ENCODE results near the gene UBE2F. TPM values are rescaled to one million over a fixed set of nuclear protein-coding genes. Genes with fewer than 3 reads are reported as not detected.
A peak's percentile ranks its signal among the peaks of the same experiment; 100 is the strongest.
"Not testable (repeated sequence)": the region's sequence is repeated elsewhere in the genome, so short reads cannot be mapped to it uniquely, and the experiment has no call there.

The UBE2F gene
- polyA plus RNA-seq, 3 donors: 40.1 to 44.0 (median 41.0) TPM

DNA sequence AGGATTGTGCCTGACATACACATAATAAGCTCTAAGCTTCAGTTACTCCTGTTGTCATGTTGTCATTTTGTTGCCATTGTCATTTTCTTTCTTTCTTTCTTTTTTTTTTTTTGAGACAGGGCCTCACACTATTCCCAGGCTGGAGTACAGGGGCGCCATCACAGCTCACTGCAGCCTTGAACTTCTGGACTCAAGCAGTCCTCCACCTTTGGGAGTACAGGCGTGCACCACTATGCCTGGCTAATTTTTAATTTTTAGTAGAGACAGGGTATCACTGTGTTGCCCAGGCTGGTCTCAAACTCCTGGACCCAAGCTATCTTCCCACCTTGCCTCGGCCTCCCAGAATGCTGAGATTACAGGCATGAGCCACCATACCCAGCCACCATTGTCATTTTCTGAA, 63.0 kb downstream of the UBE2F start:
- no peak for DNase-seq (ENCODE audit: extremely low read depth in 1 of 11, low read depth in 9 of 11, low spot score in 4 of 11)

DNA sequence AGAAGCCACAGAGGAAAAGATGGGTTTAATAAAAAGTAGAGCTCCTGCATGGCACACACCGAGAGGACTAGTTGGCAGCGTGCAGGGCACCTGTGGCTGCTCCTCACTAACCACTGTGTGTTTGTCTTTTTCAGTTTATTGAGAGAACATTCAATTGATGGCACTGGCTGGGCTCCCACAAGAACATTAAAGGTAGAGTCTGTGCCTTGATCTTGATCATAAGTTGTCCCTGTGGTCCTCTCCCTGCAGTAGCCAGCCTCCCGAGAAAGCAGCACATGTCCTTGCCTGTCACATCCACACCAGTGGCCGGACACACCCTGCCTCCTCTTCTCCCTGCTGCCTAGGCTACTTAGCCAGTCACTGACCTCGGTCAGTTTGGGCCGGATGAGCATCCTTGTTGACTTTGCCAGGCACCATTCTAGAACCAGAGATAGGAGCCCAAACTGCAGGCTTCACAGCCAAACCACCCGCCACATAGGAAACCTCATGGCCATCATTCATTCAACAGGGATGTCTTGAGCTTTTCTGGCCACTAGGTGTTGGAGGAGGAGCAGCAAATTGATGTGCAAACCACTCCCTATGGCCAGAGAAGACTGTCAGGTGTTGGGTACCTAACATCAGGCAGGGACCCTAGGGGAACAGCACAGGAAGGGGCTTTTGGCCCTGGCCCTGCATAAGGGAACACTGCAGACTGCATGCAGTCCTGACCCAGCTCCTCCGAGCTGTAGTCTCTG, 63.8 kb downstream of the UBE2F start:
- no peak for DNase-seq (ENCODE audit: extremely low read depth in 1 of 11, low read depth in 9 of 11, low spot score in 4 of 11)

DNA sequence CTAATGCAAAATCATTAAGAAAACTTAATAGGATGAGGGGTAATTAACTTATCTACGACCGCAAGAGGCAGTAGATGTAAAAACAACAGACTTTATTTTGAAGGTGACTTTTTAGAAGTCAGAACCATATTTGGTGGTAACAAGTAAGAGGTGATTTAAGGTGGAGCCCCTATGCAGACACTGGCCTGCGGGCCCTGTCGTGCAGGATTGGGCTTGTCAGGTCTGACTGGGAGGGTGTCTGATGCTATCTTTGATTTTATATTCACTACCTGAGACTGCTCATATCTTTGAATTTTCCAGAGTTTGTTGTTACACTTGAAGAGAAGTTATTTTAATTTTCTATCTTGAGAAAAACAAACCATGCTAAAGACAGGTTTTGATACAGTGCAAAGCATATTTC, 64.9 kb downstream of the UBE2F start:
- no peak for DNase-seq (ENCODE audit: extremely low read depth in 1 of 11, low read depth in 9 of 11, low spot score in 4 of 11)

DNA sequence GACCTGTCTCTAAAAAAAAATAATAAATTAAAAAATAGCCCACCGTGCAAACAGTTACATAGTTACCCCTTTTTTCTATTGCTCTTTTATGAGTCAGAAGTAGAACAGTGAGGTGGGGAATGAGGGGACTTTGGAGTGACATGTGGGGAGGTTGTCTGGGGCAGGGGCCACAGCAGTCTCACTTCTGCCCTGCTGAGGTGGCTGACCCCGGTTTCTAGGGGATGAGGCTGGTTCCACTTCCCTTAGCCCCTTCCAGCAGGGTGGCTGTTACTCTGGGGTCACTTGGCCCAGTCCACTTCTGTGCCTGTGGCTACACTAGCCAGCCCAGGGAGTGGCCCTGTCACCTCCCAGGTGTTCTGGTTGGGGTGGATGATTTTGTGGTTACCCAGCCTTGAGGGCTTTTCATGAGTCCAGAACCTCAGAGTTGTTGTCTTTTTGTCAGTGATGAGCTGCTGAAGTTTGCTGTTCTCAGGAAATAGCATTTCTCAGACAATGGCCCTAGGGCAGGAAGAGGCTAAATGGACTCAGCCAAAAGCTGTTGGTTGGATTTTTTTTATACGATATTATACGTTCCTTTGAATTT, 66.0 kb downstream of the UBE2F start:
- no peak for DNase-seq (ENCODE audit: extremely low read depth in 1 of 11, low read depth in 9 of 11, low spot score in 4 of 11)

DNA sequence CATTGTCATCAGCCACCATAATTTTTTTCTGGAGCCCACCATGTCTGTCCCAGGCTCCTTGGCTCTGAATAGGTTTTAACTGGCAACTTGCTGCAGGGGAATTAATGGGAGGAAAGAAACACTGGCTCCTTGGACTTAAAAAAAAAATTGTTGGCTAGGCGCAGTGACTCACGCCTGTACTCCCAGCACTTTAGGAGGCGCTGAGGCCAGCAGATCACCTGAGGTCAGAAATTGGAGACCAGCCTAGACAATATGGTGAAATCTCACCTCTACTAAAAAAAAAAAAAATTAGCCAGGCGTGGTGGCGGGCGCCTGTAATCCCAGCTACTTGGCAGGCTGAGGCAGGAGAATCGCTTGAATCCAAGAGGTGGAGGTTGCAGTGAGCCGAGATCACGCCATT, 67.2 kb downstream of the UBE2F start:
- DNase-seq (ENCODE audit: extremely low read depth in 1 of 11, low read depth in 9 of 11, low spot score in 4 of 11): not testable (repeated sequence)

DNA sequence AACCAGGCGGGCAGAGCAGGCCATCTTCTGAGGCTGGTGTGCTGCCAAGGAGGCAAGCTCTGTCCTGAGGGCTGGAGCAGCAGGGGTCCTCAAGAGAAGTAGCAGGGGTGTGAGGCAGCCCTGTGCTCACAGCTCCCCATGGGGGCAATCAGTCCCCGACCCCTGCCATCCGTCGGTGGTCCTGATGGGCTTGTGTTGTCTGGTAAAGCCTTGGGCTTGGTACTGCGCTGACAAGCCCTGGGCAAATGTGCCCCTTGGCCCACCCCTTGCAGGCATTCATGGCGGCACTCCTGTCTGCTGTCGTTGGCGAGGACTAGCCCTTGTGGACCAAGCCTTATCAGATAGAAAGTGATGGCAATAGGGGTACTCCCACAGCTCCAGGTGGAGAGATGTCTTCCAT, 71.4 kb downstream of the UBE2F start:
- no peak for DNase-seq (ENCODE audit: extremely low read depth in 1 of 11, low read depth in 9 of 11, low spot score in 4 of 11)

DNA sequence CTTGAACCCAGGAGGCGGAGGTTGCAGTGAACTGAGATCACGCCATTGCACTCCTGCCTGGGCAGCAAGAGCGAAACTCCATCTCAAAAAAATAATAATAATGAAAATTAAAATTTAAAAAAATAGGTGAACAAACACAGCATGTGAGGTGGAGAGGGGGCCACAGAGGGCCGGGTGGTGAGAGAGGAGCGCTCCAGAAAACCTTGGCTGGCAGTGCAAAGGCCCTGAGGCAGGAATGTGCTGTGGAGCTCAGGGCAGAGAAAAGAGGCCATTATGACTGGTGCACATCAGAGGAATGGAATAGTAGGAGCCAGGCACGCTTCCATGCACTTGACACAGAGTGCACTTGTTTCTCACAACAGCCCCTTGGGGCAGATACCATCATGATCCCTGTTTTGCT, 72.3 kb downstream of the UBE2F start:
- DNase-seq (ENCODE audit: extremely low read depth in 1 of 11, low read depth in 9 of 11, low spot score in 4 of 11): no peak

DNA sequence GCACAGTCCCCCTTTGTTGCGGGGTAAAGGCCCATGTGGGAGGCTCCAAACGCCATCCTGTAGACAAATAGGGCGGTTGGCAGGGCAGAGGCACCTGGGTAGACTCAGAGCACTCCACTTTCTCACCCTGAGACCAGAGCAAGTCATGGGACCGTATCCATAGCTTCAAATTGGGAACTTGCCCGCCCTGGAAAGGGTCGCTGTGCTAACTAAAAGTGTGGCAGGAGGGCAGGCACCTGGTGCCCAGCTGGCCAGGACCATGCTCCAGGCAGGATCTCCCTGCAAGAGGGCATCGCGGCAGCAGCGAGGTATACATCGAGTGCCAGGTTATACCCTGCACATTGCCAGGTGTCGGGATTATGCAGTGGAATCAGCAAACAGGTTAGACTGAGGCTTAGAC, 73.2 kb downstream of the UBE2F start:
- DNase-seq (ENCODE audit: extremely low read depth in 1 of 11, low read depth in 9 of 11, low spot score in 4 of 11): no peak

DNA sequence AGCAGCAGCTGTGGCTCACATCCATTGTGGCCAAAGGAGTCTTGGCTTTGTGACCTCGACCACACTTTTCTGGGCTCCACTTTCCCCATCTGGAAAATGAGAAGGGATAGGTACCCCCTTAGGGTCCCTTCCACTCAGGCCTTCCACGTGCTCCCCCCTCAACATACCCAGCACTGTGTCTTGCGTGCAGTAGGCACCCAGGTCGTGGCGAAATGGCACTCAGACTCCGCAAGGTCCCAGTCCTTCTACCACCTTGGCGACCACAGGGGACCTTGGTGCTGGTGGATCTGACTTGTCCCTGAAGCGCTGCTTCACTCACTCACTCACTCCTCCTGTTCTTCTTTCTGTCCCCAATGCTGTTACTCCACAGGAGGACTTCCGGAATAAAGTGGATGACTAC, 74.1 kb downstream of the UBE2F start:
- no peak for DNase-seq (ENCODE audit: extremely low read depth in 1 of 11, low read depth in 9 of 11, low spot score in 4 of 11)

DNA sequence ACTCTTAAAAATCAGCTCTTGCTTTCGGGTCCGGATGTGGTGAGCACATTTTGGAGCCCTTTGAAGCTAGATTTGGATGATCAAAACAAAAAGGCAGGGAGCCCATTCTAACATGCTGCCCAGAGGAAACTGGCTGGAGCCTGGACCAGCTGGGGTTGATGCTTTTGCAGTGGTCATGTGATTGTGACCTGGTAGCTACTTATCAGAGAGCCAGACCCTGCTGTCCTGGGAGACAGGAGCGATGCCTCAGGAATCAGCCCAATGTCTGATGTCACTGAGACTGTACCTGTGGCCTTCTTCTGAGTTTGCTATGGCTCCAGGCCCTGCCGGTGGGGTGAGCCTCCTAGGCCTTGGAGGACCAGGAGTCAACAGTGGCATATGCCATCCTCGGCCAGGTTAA, 75.3 kb downstream of the UBE2F start:
- no peak for DNase-seq (ENCODE audit: extremely low read depth in 1 of 11, low read depth in 9 of 11, low spot score in 4 of 11)

DNA sequence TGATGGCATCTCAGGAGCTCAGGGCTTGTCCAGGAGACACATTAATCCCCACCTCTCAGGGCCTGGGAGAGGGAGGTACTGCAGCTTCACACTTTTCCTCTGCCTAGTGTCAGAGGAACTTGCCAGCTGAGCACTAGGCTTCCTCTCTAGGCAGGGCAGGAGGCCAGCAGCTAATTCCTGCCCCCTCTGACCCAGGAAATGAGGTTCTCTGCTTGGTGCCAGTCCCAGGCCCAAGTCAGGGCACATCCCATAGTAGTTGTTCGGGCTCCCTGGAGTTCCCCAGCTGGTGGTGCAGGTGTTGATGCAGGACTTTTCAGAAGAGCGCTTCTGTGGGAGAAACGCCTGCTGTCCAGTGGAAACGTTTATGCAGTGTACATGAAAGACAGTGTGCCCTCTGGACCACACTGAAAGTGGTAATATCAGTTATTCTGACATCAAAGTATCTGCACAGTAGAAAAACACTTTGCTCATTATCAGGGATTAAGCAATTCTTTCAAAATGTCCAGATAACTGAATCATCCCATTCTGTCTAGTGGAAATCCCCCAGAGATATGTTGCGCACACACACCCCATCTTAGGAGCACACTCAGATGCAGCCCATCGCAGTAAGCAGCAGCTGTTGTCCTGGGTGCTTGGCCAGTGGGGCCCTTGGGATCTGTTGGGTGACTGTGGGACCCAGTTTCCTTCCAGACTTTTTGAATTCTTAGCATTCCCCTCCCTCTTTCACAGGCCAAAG, 76.2 kb downstream of the UBE2F start:
- DNase-seq (ENCODE audit: extremely low read depth in 1 of 11, low read depth in 9 of 11, low spot score in 4 of 11): no peak

DNA sequence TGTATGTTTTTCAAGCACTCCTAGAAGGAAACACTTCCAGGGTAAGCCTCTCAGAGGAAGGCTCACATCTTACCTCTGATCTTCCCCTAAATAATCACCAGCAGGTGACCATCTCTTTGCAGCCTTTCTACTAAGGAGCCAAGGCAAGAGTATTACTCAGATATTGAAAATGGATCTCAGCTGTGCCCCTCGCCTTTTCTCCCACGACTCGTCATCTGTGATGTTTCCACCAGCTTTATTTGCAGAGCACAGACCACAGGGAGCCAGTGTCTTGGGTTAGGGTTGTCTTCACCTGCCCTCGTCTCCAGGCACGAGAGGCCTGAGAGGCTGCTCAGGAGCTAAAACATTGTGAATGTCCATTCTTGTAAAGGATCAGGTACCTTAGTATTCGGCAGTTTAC, 77.0 kb downstream of the UBE2F start:
- DNase-seq (ENCODE audit: extremely low read depth in 1 of 11, low read depth in 9 of 11, low spot score in 4 of 11): no peak

DNA sequence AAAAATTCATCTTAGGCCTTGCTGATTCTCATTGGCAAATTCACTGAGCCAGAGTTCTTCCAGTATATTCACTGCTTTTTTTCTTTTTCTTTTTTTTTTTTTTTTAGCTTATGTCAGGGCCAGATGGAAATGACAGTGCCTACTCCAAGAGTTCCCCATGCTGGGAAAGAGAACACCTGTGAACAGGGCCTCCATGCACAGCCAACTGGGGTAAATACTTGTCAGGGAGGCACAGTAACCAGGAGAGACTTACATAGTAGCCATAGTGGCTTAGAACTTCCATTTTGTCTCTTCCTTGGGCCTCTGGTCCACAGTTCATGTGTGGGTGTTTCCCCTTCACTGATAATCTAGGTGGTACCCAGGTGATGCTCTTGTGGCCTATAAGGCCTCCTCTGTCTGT, 78.8 kb downstream of the UBE2F start:
- no peak for DNase-seq (ENCODE audit: extremely low read depth in 1 of 11, low read depth in 9 of 11, low spot score in 4 of 11)

DNA sequence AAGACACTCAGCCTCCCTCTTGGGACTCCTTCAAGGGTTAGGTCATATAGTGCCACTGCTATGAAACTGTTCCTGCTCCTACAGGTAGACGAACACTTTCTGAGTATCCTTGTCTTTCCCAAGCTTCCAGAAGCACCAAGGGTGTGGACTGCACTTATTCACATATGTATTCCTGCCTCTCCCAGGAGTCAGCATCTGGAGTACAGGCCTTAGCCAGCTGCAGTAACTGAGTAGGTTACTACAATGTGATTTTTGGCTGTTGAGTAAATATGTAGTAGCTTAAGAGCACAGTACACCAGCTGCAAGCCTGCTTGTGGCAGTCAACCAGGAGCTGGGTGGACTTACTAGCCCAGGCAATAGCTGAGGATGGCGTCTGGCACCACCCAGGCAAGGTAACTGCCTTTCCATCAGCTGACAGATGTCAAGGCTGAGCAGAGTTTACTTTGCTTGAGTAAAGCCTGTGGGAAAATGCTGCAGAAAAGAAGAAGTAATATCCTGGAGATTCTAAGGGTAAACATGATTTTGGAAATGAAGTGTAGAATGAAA, 80.0 kb downstream of the UBE2F start:
- no peak for DNase-seq (ENCODE audit: extremely low read depth in 1 of 11, low read depth in 9 of 11, low spot score in 4 of 11)

DNA sequence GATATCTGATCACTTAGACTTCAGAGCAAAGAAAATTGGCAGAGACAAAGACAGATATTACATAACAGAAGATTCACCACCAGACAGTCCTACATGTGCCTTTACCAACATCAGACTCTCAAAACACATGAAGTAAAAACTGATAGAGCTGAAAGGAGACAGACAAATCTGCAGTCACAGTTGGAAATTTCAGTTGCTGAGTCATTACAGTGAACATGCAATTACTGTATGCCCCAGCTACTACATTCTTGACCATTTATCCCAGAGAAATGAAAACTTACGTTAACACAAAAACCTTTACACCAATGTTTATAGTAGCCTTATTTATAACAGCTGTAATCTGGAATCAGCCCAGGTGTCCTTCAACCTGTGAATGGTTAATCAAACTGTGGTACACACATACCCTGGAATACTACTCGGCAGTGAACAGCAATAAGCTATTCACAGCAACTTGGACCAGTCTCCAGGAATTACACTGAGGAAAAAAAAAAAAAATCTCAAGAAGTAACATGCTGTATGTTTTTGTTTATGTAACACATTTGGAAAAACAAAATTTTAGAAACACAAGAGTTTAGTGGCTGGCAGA, 86.5 kb downstream of the UBE2F start:
- no peak for DNase-seq (ENCODE audit: extremely low read depth in 1 of 11, low read depth in 9 of 11, low spot score in 4 of 11)

DNA sequence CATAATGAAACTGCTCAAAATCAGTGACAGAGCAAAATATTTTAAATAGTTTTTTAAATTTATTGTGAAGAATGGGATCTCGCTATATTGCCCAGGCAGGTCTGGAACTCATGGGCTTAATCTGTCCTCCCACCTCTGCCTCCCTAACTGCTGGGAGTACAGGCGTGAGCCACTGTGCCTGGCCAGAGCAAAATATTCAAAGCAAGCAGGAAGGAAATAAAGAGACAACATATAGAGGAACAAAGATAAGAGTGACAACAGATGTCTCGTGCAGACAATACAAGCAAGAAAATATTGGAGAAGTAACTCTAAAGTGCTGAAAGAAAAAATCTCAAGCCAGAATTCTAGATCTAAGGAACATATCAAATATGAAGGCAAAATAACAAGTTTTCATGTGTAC, 89.0 kb downstream of the UBE2F start:
- DNase-seq (ENCODE audit: extremely low read depth in 1 of 11, low read depth in 9 of 11, low spot score in 4 of 11): no peak

DNA sequence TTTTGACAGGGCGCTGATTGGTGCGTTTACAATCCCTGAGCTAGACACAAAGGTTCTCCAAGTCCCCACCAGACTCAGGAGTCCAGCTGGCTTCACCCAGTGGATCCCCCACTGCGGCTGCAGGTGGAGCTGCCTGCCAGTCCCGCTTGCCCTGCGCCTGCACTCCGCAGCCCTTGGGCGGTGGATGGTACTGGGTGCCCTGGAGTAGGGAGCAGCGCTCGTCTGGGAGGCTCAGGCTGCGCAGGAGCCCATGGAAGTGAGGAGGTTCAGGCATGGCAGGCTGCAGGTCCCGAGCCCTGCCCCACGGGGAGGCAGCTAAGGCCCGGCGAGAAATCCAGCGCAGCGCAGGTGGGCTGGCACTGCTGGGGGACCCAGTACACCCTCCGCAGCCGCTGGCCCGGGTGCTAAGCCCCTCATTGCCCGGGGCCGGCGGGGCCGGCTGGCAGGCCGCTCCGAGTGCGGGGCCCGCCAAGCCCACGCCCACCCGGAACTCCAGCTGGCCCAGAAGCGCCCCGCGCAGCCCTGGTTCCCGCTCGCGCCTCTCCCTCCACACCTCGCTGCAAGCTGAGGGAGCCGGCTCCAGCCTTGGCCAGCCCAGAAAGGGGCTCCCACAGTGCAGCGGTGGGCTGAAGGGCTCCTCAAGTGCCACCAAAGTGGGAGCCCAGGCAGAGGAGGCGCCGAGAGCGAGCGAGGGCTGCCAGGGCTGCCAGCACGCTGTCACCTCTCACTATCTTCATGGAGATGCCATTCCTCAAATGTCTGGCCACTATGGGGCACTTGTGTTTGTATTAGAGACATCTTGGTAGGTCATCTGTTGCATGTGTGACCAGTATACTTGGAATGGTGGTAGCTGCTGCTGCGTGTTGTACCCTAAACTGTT, 91.1 kb downstream of the UBE2F start:
- DNase-seq (ENCODE audit: extremely low read depth in 1 of 11, low read depth in 9 of 11, low spot score in 4 of 11): not testable (repeated sequence)

DNA sequence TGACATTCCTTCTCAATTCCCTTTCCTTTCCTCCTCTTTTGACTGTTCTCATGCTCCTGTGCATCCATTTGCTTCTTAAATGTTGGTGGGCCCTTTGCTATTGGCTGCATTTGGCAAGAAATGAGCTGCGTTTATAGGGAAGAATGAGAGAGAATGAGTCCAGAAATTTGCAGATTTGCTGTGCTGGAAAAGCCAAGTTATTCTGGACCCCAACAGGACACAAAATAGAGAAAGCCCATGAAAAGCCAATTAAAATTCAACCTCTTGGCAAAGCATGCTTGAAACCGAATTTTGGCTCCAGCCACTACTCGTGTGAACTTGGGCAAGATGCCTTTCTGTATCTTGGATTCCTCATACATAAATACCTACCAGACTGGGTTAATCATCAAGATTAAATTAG, 92.7 kb downstream of the UBE2F start:
- DNase-seq (ENCODE audit: extremely low read depth in 1 of 11, low read depth in 9 of 11, low spot score in 4 of 11): no peak

DNA sequence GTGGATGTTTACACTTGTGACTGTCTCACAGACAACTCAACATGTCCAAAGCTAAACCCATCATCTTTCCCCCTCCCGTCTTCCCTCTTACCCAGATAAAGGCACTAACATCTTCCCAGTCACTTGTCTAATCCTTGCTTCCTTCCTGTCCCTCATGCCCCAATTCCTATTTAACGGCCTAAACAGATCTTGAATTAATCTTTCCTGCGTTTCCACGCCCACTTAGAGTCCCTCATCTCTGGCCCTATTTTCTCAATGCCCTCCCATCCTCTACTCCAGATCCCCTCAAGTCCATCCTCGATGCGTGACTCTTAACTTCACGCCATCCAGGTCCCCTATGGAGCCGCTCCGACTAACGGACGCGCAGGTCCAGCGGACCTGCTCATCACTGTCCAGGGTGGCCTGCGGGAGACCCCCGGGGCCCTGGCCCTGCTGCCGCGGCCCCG, 93.3 kb downstream of the UBE2F start:
- peak in 2 of 11 donors; percentile 4 to 47 for DNase-seq (ENCODE audit: extremely low read depth in 1 of 11, low read depth in 9 of 11, low spot score in 4 of 11)

Data from renal cortex interstitium (tissue), 11 donors.